Measurements from ENCODE around the gene SH3BGRL.

Gene SH3BGRL

GRCh38 chrX:81232218-81232617 is 30.3 kb downstream of the SH3BGRL start:
- no peak overlapping the region for H3K4me3 ChIP-seq (ENCODE audit: low read depth, low read length)
- no peak for DNase-seq (ENCODE audit: low read depth)
- TF ChIP-seq MYC (IDR thresholded peaks at IDR 0.05; ENCODE audit: low read depth, low read length) = no peak

GRCh38 chrX:81237516-81237915 is 35.6 kb downstream of the SH3BGRL start:
- no peak for DNase-seq (ENCODE audit: low read depth)
- H3K4me3 ChIP-seq (ENCODE audit: low read depth, low read length) = no peak overlapping the region
- TF ChIP-seq POLR2A (IDR thresholded peaks at IDR 0.05; ENCODE audit: extremely low read depth, insufficient read length) (no peak), CTCF (IDR thresholded peaks at IDR 0.05; ENCODE audit: low read depth, low read length) (no peak), MYC (IDR thresholded peaks at IDR 0.05; ENCODE audit: low read depth, low read length) (no peak)

GRCh38 chrX:81238166-81238565 is 36.3 kb downstream of the SH3BGRL start:
- no peak for DNase-seq (ENCODE audit: low read depth)
- no peak for TF ChIP-seq MAX (IDR thresholded peaks at IDR 0.05; ENCODE audit: low read depth, low read length)
- H3K4me3 ChIP-seq (ENCODE audit: low read depth, low read length) = no peak overlapping the region

- DNase-seq (ENCODE audit: low read depth) = no peak
- no peak overlapping the region for H3K4me3 ChIP-seq (ENCODE audit: low read depth, low read length)
- no peak for TF ChIP-seq CTCF (IDR thresholded peaks at IDR 0.05; ENCODE audit: low read depth, low read length)
- no peak for TF ChIP-seq MAX (IDR thresholded peaks at IDR 0.05; ENCODE audit: low read depth, low read length)
- no peak for TF ChIP-seq POLR2A (IDR thresholded peaks at IDR 0.05; ENCODE audit: extremely low read depth, insufficient read length)
- TF ChIP-seq MYC (IDR thresholded peaks at IDR 0.05; ENCODE audit: low read depth, low read length) = no peak
These were observed 38.9 kb downstream of the SH3BGRL start for GRCh38 chrX:81240701-81241331.

GRCh38 chrX:81241753-81242152 is 39.9 kb downstream of the SH3BGRL start:
- DNase-seq (ENCODE audit: low read depth) = no peak
- TF ChIP-seq POLR2A (IDR thresholded peaks at IDR 0.05; ENCODE audit: extremely low read depth, insufficient read length) = no peak
- no peak for TF ChIP-seq MAX (IDR thresholded peaks at IDR 0.05; ENCODE audit: low read depth, low read length)
- no peak for TF ChIP-seq MYC (IDR thresholded peaks at IDR 0.05; ENCODE audit: low read depth, low read length)
- no peak for TF ChIP-seq CTCF (IDR thresholded peaks at IDR 0.05; ENCODE audit: low read depth, low read length)

GRCh38 chrX:81255876-81256275 is 54.0 kb downstream of the SH3BGRL start:
- DNase-seq (ENCODE audit: low read depth) = no peak
- no peak overlapping the region for H3K4me3 ChIP-seq (ENCODE audit: low read depth, low read length)
- TF ChIP-seq POLR2A (IDR thresholded peaks at IDR 0.05; ENCODE audit: extremely low read depth, insufficient read length) (no peak), CTCF (IDR thresholded peaks at IDR 0.05; ENCODE audit: low read depth, low read length) (no peak), MYC (IDR thresholded peaks at IDR 0.05; ENCODE audit: low read depth, low read length) (no peak), MAX (IDR thresholded peaks at IDR 0.05; ENCODE audit: low read depth, low read length) (no peak)

More at GRCh38 chrX:81241753-81242152, 39.9 kb downstream of the SH3BGRL start:
- H3K4me3 ChIP-seq (ENCODE audit: low read depth, low read length) = no peak overlapping the region

GRCh38 chrX:81257817-81258216 is 55.9 kb downstream of the SH3BGRL start:
- H3K4me3 ChIP-seq (ENCODE audit: low read depth, low read length) = no peak overlapping the region
- no peak for TF ChIP-seq MYC (IDR thresholded peaks at IDR 0.05; ENCODE audit: low read depth, low read length)
- TF ChIP-seq CTCF (IDR thresholded peaks at IDR 0.05; ENCODE audit: low read depth, low read length) = no peak
- TF ChIP-seq MAX (IDR thresholded peaks at IDR 0.05; ENCODE audit: low read depth, low read length) = no peak
- no peak for TF ChIP-seq POLR2A (IDR thresholded peaks at IDR 0.05; ENCODE audit: extremely low read depth, insufficient read length)
- DNase-seq (ENCODE audit: low read depth) = no peak
